ENCODE results near the gene DCLK2.

- TF ChIP-seq CTCF (IDR thresholded peaks at IDR 0.05; ENCODE audit: low read length), result no peak
- TF ChIP-seq EZH2 (IDR thresholded peaks at IDR 0.05; ENCODE audit: borderline replicate concordance, low read length), result no peak
Observed at GRCh38 chr4:150305995-150306394, 227.8 kb downstream of the DCLK2 start.

Data from OCI-LY1 (cell line).